SK-N-SH (cell line): Measurements from ENCODE around the gene PARVG. TPM values are rescaled to one million over a fixed set of nuclear protein-coding genes. Genes with fewer than 3 reads are reported as not detected.
"Not testable (repeated sequence)": the region's sequence is repeated elsewhere in the genome, so short reads cannot be mapped to it uniquely, and the experiment has no call there.

Experiments
- CTCF ChIA-PET: fragments of 300-600, 350-600 bp; formaldehyde crosslinking; extraction: SDS; loops from one replicate; lab custom pipeline; 2021; lab: Yijun Ruan, JAX
- POLR2A ChIA-PET: fragments of 350-600 bp; sonication (Branson Sonifier 250); formaldehyde crosslinking; extraction: SDS; loops from one replicate; lab custom pipeline; 2020; ENCODE audit warnings: antibody characterized with exemption, inconsistent platforms; lab: Yijun Ruan, JAX
- DNase-seq: peaks from one replicate; pipeline ENCODE4 v3.0.0; 2012
- H2AFZ ChIP-seq: fragments of 200-600 bp; sonication (generic); 2 replicates; pipeline ENCODE4 v1.8.1; 2016; ENCODE audit warnings: antibody characterized with exemption, mild to moderate bottlenecking, low read depth
- H3F3A ChIP-seq: fragments of 200-600 bp; sonication (generic); replicated peaks from 2 replicates; pipeline ENCODE3; 2016; ENCODE audit warnings: antibody characterized with exemption, mild to moderate bottlenecking; ENCODE audit not compliant: insufficient read depth
- H3K27ac ChIP-seq, 2 experiments: fragments of 200-500 bp in 1 of 2; fragments of 200-600 bp in 1 of 2; sonication (Bioruptor generic) in 1 of 2; sonication (generic), shearing (Covaris generic) in 1 of 2; 2 replicates each; pipeline versions ENCODE4 v1.5.1 to v1.6.1; 2014 to 2016; ENCODE audit warnings: low read depth in 2 of 2, inconsistent platforms in 1 of 2, low read length in 1 of 2, mild to moderate bottlenecking in 1 of 2, mixed read lengths in 1 of 2
- H3K27me3 ChIP-seq: fragments of 200-600 bp; sonication (generic), shearing (Covaris generic); 2 replicates; pipeline ENCODE4 v1.6.1; 2016; ENCODE audit warnings: mixed run types; ENCODE audit not compliant: insufficient read depth
- H3K36me3 ChIP-seq, 2 experiments: fragments of 200-500 bp in 1 of 2; fragments of 200-600 bp in 1 of 2; sonication (Bioruptor generic) in 1 of 2; sonication (generic) in 1 of 2; replicated peaks in 1 of 2; 2 replicates each; pipeline versions ENCODE3 to v1.5.1; 2014 to 2016; ENCODE audit warnings: low read length in 1 of 2, mild to moderate bottlenecking in 1 of 2; ENCODE audit not compliant: insufficient read depth in 2 of 2, control insufficient read depth in 1 of 2
- H3K4me1 ChIP-seq, 2 experiments: fragments of 200-500 bp in 1 of 2; fragments of 200-600 bp in 1 of 2; sonication (Bioruptor generic) in 1 of 2; sonication (generic), shearing (Covaris generic) in 1 of 2; 2 replicates each; pipeline versions ENCODE4 v1.5.1 to v1.6.1; 2014 to 2016; ENCODE audit warnings: low read depth in 1 of 2, low read length in 1 of 2, mixed run types in 1 of 2; ENCODE audit not compliant: insufficient read depth in 2 of 2, control insufficient read depth in 1 of 2
- H3K4me2 ChIP-seq: fragments of 200-600 bp; sonication (generic), shearing (Covaris generic); 2 replicates; pipeline ENCODE4 v1.6.1; 2017; ENCODE audit warnings: mixed run types
- H3K4me3 ChIP-seq, 2 experiments: fragments of 200-500 bp in 1 of 2; fragments of 200-600 bp in 1 of 2; sonication (Bioruptor generic) in 1 of 2; sonication (generic), shearing (Covaris generic) in 1 of 2; 2 replicates each; pipeline versions ENCODE4 v1.5.1 to v1.8.1; 2014 to 2016; ENCODE audit warnings: low read depth in 2 of 2, inconsistent platforms in 1 of 2, low read length in 1 of 2, mild to moderate bottlenecking in 1 of 2, mixed read lengths in 1 of 2, moderate library complexity in 1 of 2
- H3K79me2 ChIP-seq: fragments of 200-600 bp; sonication (generic); 2 replicates; pipeline ENCODE4 v1.8.1; 2017; ENCODE audit warnings: mild to moderate bottlenecking; ENCODE audit not compliant: insufficient read depth
- H3K9ac ChIP-seq: fragments of 200-600 bp; sonication (generic); 2 replicates; pipeline ENCODE4 v1.6.1; 2017; ENCODE audit warnings: mixed run types
- H3K9me2 ChIP-seq: fragments of 200-600 bp; sonication (generic); 2 replicates; pipeline ENCODE4 v1.6.1; 2017; ENCODE audit warnings: mixed run types
- H3K9me3 ChIP-seq: fragments of 200-600 bp; sonication (generic); 2 replicates; pipeline ENCODE4 v1.6.1; 2017; ENCODE audit warnings: mixed run types, mild to moderate bottlenecking, moderate library complexity
- H4K20me1 ChIP-seq: fragments of 200-600 bp; sonication (generic); 2 replicates; pipeline ENCODE4 v1.6.1; 2017; ENCODE audit warnings: mild to moderate bottlenecking, mixed run types; ENCODE audit not compliant: insufficient read depth
- EZH2phosphoT487 ChIP-seq: fragments of 200-600 bp; sonication (generic); IDR thresholded peaks from 2 replicates; pipeline ENCODE4 v1.6.1; 2017; ENCODE audit warnings: low read depth, mixed run types, mild to moderate bottlenecking, antibody characterized with exemption, moderate library complexity, borderline replicate concordance
- GABPA ChIP-seq: IDR thresholded peaks from 2 replicates; pipeline ENCODE4 v1.4.0; 2012; ENCODE audit warnings: low read depth, mild to moderate bottlenecking
- GATA2 ChIP-seq: sonication (generic); formaldehyde crosslinking; IDR thresholded peaks from 2 replicates; pipeline ENCODE4 v1.5.0; 2020; ENCODE audit warnings: mild to moderate bottlenecking, missing genetic modification reagents
- MEF2A ChIP-seq: IDR thresholded peaks from 2 replicates; pipeline ENCODE4 v1.4.0; 2012; ENCODE audit warnings: low read depth, borderline replicate concordance
- POLR2AphosphoS5 ChIP-seq: IDR thresholded peaks from 2 replicates; pipeline ENCODE4 v1.6.1; 2012; ENCODE audit warnings: low read depth, low read length
- SIN3A ChIP-seq: IDR thresholded peaks from 2 replicates; pipeline ENCODE4 v1.6.1; 2012; ENCODE audit warnings: low read depth, mild to moderate bottlenecking, low read length, moderate library complexity, borderline replicate concordance
- TCF12 ChIP-seq: IDR thresholded peaks from 2 replicates; pipeline ENCODE4 v1.4.0; 2012
- USF1 ChIP-seq: IDR thresholded peaks from 2 replicates; pipeline ENCODE4 v1.4.0; 2012; ENCODE audit warnings: low read depth, borderline replicate concordance
- USF2 ChIP-seq: fragments of 150-350 bp; IDR thresholded peaks from 2 replicates; pipeline ENCODE4 v1.6.1; 2017; ENCODE audit warnings: antibody characterized with exemption, low read length, low read depth, borderline replicate concordance
- YY1 ChIP-seq: IDR thresholded peaks from 2 replicates; pipeline ENCODE4 v1.4.0; 2012; ENCODE audit warnings: low read depth, mild to moderate bottlenecking
- ZBTB33 ChIP-seq: IDR thresholded peaks from 2 replicates; pipeline ENCODE4 v1.4.0; 2012; ENCODE audit warnings: low read depth, borderline replicate concordance
- WGBS: methylation state at CpG from one replicate; pipeline ENCODE4 v1.1.6; 2017; ENCODE audit warnings: low lambda C conversion rate; 5-methylcytosine and 5-hydroxymethylcytosine counted together
- polyA plus RNA-seq, 3 experiments: library from polyadenylated mRNA; depleted of rRNA; stranded (reverse); fragments of >200 nt; gene quantifications; 2 replicates each; pipeline ENCODE4 v1.2.3, GENCODE V29; 2012
- TF ChIP-seq, protein P1 (sequence below): fragments of 150-350 bp; IDR thresholded peaks from 2 replicates; pipeline ENCODE4 v1.6.1; 2016; ENCODE audit warnings: mild to moderate bottlenecking, low read depth, low read length
- TF ChIP-seq, protein P2 (sequence below): IDR thresholded peaks from 2 replicates; pipeline ENCODE4 v1.4.0; 2012; ENCODE audit warnings: low read depth
- TF ChIP-seq, protein P3 (sequence below): fragments of 200-600 bp; sonication (generic); IDR thresholded peaks from 2 replicates; pipeline ENCODE4 v1.6.1; 2017; ENCODE audit warnings: antibody characterized with exemption, mild to moderate bottlenecking, moderate library complexity

The PARVG gene
- polyA plus RNA-seq, 1 of the 3 experiments (the other 2 are of a cell fraction), result 0.05 TPM

GRCh38 chr22:44231233-44231632, 50.5 kb downstream of the PARVG start:
- ChIA-PET CTCF (no interaction called here), POLR2A (no interaction called here)
- Histone ChIP-seq H2AFZ (no peak overlapping the region), H3K36me3 (no peaks in the 10 kb centered on the region), H3K9me2 (no peaks in the 10 kb centered on the region), H4K20me1 (no peaks in the 10 kb centered on the region), H3K4me1 (no peaks in the 10 kb centered on the region), H3K27me3 (no peaks in the 10 kb centered on the region), H3K9me3 (no peaks in the 10 kb centered on the region; the same call in 1 of the 2 replicates), H3K4me2 (no peak overlapping the region), H3K4me3 (no peak overlapping the region), H3K9ac (no peak overlapping the region), H3F3A (peaks cover 2% of the 10 kb centered on the region), H3K27ac (no peak overlapping the region), H3K79me2 (no peaks in the 10 kb centered on the region)
- 35% methylated on average over 4 of the region's 4 CpGs for WGBS
- TF ChIP-seq, protein P1, sequence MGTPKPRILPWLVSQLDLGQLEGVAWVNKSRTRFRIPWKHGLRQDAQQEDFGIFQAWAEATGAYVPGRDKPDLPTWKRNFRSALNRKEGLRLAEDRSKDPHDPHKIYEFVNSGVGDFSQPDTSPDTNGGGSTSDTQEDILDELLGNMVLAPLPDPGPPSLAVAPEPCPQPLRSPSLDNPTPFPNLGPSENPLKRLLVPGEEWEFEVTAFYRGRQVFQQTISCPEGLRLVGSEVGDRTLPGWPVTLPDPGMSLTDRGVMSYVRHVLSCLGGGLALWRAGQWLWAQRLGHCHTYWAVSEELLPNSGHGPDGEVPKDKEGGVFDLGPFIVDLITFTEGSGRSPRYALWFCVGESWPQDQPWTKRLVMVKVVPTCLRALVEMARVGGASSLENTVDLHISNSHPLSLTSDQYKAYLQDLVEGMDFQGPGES, result no peak
- TF ChIP-seq SIN3A (no peak), MEF2A (no peak), YY1 (no peak), USF1 (no peak), GABPA (no peak), ZBTB33 (no peak), TCF12 (no peak), USF2 (no peak), EZH2phosphoT487 (no peak), POLR2AphosphoS5 (no peak), GATA2 (CRISPR knock-in tag) (no peak)
- TF ChIP-seq, protein P2, sequence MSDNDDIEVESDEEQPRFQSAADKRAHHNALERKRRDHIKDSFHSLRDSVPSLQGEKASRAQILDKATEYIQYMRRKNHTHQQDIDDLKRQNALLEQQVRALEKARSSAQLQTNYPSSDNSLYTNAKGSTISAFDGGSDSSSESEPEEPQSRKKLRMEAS, result no peak
- TF ChIP-seq, protein P3, sequence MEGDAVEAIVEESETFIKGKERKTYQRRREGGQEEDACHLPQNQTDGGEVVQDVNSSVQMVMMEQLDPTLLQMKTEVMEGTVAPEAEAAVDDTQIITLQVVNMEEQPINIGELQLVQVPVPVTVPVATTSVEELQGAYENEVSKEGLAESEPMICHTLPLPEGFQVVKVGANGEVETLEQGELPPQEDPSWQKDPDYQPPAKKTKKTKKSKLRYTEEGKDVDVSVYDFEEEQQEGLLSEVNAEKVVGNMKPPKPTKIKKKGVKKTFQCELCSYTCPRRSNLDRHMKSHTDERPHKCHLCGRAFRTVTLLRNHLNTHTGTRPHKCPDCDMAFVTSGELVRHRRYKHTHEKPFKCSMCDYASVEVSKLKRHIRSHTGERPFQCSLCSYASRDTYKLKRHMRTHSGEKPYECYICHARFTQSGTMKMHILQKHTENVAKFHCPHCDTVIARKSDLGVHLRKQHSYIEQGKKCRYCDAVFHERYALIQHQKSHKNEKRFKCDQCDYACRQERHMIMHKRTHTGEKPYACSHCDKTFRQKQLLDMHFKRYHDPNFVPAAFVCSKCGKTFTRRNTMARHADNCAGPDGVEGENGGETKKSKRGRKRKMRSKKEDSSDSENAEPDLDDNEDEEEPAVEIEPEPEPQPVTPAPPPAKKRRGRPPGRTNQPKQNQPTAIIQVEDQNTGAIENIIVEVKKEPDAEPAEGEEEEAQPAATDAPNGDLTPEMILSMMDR, result no peak
- no peak for DNase-seq

DNA sequence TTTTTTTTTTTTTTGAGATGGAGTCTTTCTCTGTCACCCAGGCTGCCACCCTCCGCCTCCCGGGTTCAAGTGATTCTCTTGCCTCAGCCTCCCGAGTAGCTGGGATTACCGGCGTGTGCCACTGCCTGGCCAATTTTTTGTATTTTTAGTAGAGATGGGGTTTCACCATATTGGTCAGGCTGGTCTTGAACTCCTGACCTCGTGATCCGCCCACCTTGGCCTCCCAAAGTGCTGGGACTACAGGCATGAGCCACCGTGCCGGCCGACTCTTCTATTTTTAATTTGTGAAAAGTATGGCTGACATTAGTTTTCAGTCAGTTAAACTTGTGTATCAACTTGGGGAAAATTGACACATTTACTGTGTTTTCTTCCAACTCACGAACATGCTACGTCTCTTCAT, 53.6 kb downstream of the PARVG start:
- DNase-seq, H3K4me3 ChIP-seq, POLR2A ChIA-PET, H3K36me3 ChIP-seq, H3K9ac ChIP-seq, H3F3A ChIP-seq, H3K9me3 ChIP-seq, H4K20me1 ChIP-seq, H2AFZ ChIP-seq, H3K9me2 ChIP-seq, H3K79me2 ChIP-seq, H3K4me2 ChIP-seq, CTCF ChIA-PET, H3K4me1 ChIP-seq, H3K27me3 ChIP-seq, H3K27ac ChIP-seq: not testable (repeated sequence)
- 72% methylated on average over 12 of the region's 12 CpGs for WGBS
